GM23248 (cell line): Measurements from ENCODE around the gene FADS3.

Experiments used
- EZH2 ChIP-seq: fragments of 200-600 bp; sonication (generic); IDR thresholded peaks from 2 replicates; pipeline ENCODE4 v1.6.1; 2018; ENCODE audit warnings: antibody characterized with exemption, mild to moderate bottlenecking; ENCODE audit not compliant: insufficient read depth, poor library complexity, severe bottlenecking
- EZH2phosphoT487 ChIP-seq: fragments of 200-600 bp; sonication (generic); IDR thresholded peaks from 2 replicates; pipeline ENCODE4 v1.6.1; 2018; ENCODE audit warnings: antibody characterized with exemption, moderate library complexity, mild to moderate bottlenecking, low read depth; ENCODE audit not compliant: insufficient read depth

- TF ChIP-seq EZH2 (no peak), EZH2phosphoT487 (no peak)
Measured at GRCh38 chr11:61846362-61847020, 44.9 kb downstream of the FADS3 start.
